Measurements from ENCODE around the gene MAMLD1.
"Not testable (repeated sequence)": the region's sequence is repeated elsewhere in the genome, so short reads cannot be mapped to it uniquely, and the experiment has no call there.

The MAMLD1 gene

DNA sequence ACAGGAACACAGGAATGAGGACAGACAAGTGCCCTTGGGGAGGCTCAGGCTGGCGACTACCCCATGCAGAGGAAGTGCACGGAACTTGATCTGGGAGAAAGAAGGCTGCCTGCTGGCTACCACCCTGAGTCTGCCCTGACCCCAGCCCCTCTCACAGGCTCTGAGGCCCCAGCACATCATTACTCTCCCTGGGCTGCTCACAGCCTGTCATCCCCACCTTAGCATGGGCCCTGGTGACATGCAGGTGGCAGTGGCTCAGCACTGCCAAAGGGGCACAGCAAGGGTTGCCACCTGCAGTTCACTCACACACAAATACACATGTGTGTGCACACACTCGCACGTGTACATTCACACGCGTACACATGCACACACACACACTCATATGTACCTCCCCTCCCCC, 26.1 kb upstream of the MAMLD1 start:
- H3K9me3 ChIP-seq (ENCODE audit: control insufficient read depth, low read length), result no peaks in the 10 kb centered on the region
- no peaks in the 10 kb centered on the region for H3K4me1 ChIP-seq
- TF ChIP-seq CTCF (IDR thresholded peaks at IDR 0.05), result no peak
- H3K27me3 ChIP-seq (ENCODE audit: control insufficient read depth, insufficient read depth, low read length), result no peaks in the 10 kb centered on the region
- H3K4me3 ChIP-seq (ENCODE audit: low read depth, low read length), result no peak overlapping the region
- no peak overlapping the region for H2AFZ ChIP-seq
- H3K4me2 ChIP-seq (ENCODE audit: low read length), result no peak overlapping the region
- H3K79me2 ChIP-seq, result no peaks in the 10 kb centered on the region
- no peak overlapping the region for H3K27ac ChIP-seq
- no peak overlapping the region for H3K9ac ChIP-seq
- H3K36me3 ChIP-seq (ENCODE audit: control insufficient read depth, insufficient read depth, low read length), result no peaks in the 10 kb centered on the region

- no peak for TF ChIP-seq CTCF (IDR thresholded peaks at IDR 0.05)
- H3K9me3 ChIP-seq (ENCODE audit: control insufficient read depth, low read length), result no peaks in the 10 kb centered on the region
- no peak overlapping the region for H3K4me3 ChIP-seq (ENCODE audit: low read depth, low read length)
These were observed 25.6 kb upstream of the MAMLD1 start for GRCh38 chrX:150337536-150337935.

GRCh38 chrX:150338615-150339014, 24.5 kb upstream of the MAMLD1 start:
- H3K4me2 ChIP-seq (ENCODE audit: low read length), result no peak overlapping the region
- no peak overlapping the region for H3K4me3 ChIP-seq (ENCODE audit: low read depth, low read length)
- H3K27ac ChIP-seq, result no peak overlapping the region
- no peak overlapping the region for H2AFZ ChIP-seq
- no peak for TF ChIP-seq CTCF (IDR thresholded peaks at IDR 0.05)
- no peaks in the 10 kb centered on the region for H3K9me3 ChIP-seq (ENCODE audit: control insufficient read depth, low read length)
- no peaks in the 10 kb centered on the region for H3K4me1 ChIP-seq
- H3K9ac ChIP-seq, result no peak overlapping the region
- H3K36me3 ChIP-seq (ENCODE audit: control insufficient read depth, insufficient read depth, low read length), result no peaks in the 10 kb centered on the region
- no peaks in the 10 kb centered on the region for H3K79me2 ChIP-seq
- H3K27me3 ChIP-seq (ENCODE audit: control insufficient read depth, insufficient read depth, low read length), result no peaks in the 10 kb centered on the region

More at GRCh38 chrX:150337536-150337935, 25.6 kb upstream of the MAMLD1 start:
- Histone ChIP-seq H3K4me1 (no peaks in the 10 kb centered on the region), H3K4me2 (ENCODE audit: low read length) (no peak overlapping the region), H3K27me3 (ENCODE audit: control insufficient read depth, insufficient read depth, low read length) (no peaks in the 10 kb centered on the region), H3K36me3 (ENCODE audit: control insufficient read depth, insufficient read depth, low read length) (no peaks in the 10 kb centered on the region), H3K27ac (no peak overlapping the region), H3K9ac (no peak overlapping the region), H3K79me2 (no peaks in the 10 kb centered on the region), H2AFZ (no peak overlapping the region)

- no peaks in the 10 kb centered on the region for H3K79me2 ChIP-seq
- H2AFZ ChIP-seq, result no peak overlapping the region
- no peak overlapping the region for H3K27ac ChIP-seq
- H3K9ac ChIP-seq, result no peak overlapping the region
- TF ChIP-seq CTCF (IDR thresholded peaks at IDR 0.05), result no peak
- no peaks in the 10 kb centered on the region for H3K36me3 ChIP-seq (ENCODE audit: control insufficient read depth, insufficient read depth, low read length)
- no peaks in the 10 kb centered on the region for H3K27me3 ChIP-seq (ENCODE audit: control insufficient read depth, insufficient read depth, low read length)
- H3K4me1 ChIP-seq, result no peaks in the 10 kb centered on the region
- no peak overlapping the region for H3K4me2 ChIP-seq (ENCODE audit: low read length)
- H3K9me3 ChIP-seq (ENCODE audit: control insufficient read depth, low read length), result no peaks in the 10 kb centered on the region
- no peak overlapping the region for H3K4me3 ChIP-seq (ENCODE audit: low read depth, low read length)
These were observed 23.4 kb upstream of the MAMLD1 start for GRCh38 chrX:150339736-150340135.

GRCh38 chrX:150340326-150340725, 22.8 kb upstream of the MAMLD1 start:
- H3K9ac ChIP-seq; H3K79me2 ChIP-seq; H3K36me3 ChIP-seq (ENCODE audit: control insufficient read depth, insufficient read depth, low read length): not testable (repeated sequence)

More at GRCh38 chrX:150340326-150340725, 22.8 kb upstream of the MAMLD1 start:
- H2AFZ ChIP-seq; H3K4me2 ChIP-seq (ENCODE audit: low read length); H3K4me1 ChIP-seq; H3K27me3 ChIP-seq (ENCODE audit: control insufficient read depth, insufficient read depth, low read length); H3K4me3 ChIP-seq (ENCODE audit: low read depth, low read length); H3K9me3 ChIP-seq (ENCODE audit: control insufficient read depth, low read length); H3K27ac ChIP-seq: not testable (repeated sequence)
